HL-60 (cell line): ENCODE results near the gene B3GNT9.

Source experiments
- DNase-seq, 2 experiments: peaks; one replicate each; pipeline ENCODE4 v3.0.0-alpha.2; 2010 to 2020; ENCODE audit warnings: low read depth in 1 of 2, low spot score in 1 of 2
- H3K27ac ChIP-seq: fragments of 250-450 bp; sonication (Bioruptor Pico); replicated peaks from 2 replicates; pipeline ENCODE4 v1.5.1; 2020; ENCODE audit warnings: mild to moderate bottlenecking, moderate library complexity
- H3K27me3 ChIP-seq: fragments of 250-450 bp; sonication (Bioruptor Pico); 2 replicates; pipeline ENCODE4 v1.5.1; 2021; ENCODE audit warnings: mild to moderate bottlenecking, moderate library complexity; ENCODE audit not compliant: insufficient read depth, poor library complexity, severe bottlenecking
- H3K4me3 ChIP-seq: replicated peaks from 2 replicates; pipeline ENCODE4 v1.5.1; 2011; ENCODE audit warnings: mild to moderate bottlenecking, control low read depth, low read length; ENCODE audit not compliant: insufficient read depth
- GABPA ChIP-seq: IDR thresholded peaks from 2 replicates; pipeline ENCODE4 v1.6.1; 2012; ENCODE audit warnings: low read depth
- POLR2AphosphoS5 ChIP-seq: IDR thresholded peaks from 2 replicates; pipeline ENCODE4 v1.6.1; 2012; ENCODE audit warnings: low read depth
- REST ChIP-seq: IDR thresholded peaks from 2 replicates; pipeline ENCODE4 v1.6.1; 2012; ENCODE audit warnings: low read depth; ENCODE audit not compliant: insufficient replicate concordance
- SPI1 ChIP-seq: IDR thresholded peaks from 2 replicates; pipeline ENCODE4 v1.6.1; 2012; ENCODE audit warnings: low read depth, mild to moderate bottlenecking, borderline replicate concordance
- TF ChIP-seq, protein P1 (sequence below): IDR thresholded peaks from one replicate; pipeline ENCODE4 v1.5.1; 2011; ENCODE audit warnings: low read length, control low read depth, inconsistent platforms; ENCODE audit not compliant: insufficient read depth

The B3GNT9 gene

GRCh38 chr16:67163999-67164558, 13.3 kb upstream of the B3GNT9 start:
- Histone ChIP-seq H3K4me3 (no peak overlapping the region), H3K27ac (no peak overlapping the region), H3K27me3 (peaks cover 49% of the 10 kb centered on the region)
- DNase-seq = no peak
- TF ChIP-seq REST = no peak
- no peak for TF ChIP-seq GABPA
- no peak for TF ChIP-seq SPI1
- TF ChIP-seq, protein P1, sequence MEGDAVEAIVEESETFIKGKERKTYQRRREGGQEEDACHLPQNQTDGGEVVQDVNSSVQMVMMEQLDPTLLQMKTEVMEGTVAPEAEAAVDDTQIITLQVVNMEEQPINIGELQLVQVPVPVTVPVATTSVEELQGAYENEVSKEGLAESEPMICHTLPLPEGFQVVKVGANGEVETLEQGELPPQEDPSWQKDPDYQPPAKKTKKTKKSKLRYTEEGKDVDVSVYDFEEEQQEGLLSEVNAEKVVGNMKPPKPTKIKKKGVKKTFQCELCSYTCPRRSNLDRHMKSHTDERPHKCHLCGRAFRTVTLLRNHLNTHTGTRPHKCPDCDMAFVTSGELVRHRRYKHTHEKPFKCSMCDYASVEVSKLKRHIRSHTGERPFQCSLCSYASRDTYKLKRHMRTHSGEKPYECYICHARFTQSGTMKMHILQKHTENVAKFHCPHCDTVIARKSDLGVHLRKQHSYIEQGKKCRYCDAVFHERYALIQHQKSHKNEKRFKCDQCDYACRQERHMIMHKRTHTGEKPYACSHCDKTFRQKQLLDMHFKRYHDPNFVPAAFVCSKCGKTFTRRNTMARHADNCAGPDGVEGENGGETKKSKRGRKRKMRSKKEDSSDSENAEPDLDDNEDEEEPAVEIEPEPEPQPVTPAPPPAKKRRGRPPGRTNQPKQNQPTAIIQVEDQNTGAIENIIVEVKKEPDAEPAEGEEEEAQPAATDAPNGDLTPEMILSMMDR = no peak
- no peak for TF ChIP-seq POLR2AphosphoS5

DNA sequence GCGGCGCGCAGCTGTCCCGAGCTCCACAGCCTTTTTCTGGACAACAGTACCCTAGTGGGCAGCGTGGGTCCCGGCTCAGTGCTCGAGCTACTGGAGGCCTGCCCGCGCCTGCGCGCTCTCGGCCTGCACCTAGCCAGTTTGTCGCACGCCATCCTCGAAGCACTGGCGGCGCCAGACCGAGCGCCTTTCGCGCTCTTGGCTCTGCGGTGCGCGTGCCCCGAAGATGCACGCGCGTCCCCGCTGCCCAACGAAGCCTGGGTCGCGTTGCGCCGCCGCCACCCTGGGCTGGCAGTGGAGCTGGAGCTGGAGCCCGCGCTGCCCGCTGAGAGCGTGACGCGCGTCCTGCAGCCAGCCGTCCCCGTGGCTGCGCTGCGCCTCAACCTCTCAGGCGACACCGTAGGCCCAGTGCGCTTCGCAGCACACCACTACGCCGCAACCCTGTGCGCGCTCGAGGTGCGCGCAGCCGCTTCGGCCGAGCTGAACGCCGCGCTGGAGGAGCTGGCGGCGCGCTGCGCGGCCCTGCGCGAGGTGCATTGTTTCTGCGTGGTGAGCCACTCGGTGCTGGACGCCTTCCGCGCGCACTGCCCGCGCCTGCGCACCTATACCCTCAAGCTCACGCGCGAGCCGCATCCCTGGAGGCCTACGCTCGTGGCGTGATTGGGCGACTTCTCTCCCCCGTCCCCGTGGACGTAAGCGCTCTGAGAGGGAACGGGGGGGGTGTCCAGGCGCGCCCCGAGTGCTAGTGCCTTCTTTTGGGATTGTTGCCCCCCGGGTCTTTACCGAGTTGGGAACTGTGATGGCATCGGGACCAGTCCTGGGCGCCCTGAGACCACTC, 12.6 kb upstream of the B3GNT9 start:
- no peak for TF ChIP-seq GABPA
- no peak for TF ChIP-seq POLR2AphosphoS5
- no peak for TF ChIP-seq REST
- no peak for TF ChIP-seq SPI1
- TF ChIP-seq, protein P1 = no peak
- Histone ChIP-seq H3K27ac (no peak overlapping the region), H3K27me3 (peaks cover 44% of the 10 kb centered on the region), H3K4me3 (peak overlapping the region; percentile 32)
- DNase-seq = no peak

DNA sequence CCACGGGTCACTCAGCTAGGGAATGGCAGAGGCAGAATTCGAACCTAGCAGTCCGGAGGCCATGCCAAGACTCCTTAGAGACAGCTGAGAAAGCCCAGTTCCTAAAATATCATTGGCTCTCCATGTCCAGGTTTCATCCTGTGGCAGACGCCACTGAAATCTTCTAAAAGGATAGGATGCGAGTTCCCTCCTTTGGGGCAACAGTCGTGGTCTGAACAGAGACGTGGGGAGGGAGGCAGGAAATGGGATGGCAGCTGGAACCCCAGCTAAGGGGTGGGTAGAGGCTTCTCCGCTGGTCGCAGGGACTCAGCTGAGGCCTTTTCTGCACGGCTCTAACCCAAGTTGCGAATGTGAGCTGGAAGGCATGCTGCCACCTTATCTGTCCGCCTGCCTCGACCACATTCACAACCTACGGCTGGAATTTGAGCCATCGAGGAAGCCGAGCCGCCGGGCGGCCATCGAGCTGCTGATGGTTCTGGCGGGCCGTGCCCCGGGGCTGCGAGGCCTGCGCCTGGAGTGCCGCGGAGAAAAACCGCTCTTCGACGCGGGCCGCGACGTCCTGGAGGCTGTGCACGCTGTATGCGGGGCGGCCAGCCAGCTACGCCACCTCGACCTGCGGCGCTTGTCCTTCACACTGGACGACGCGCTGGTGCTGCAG, 11.8 kb upstream of the B3GNT9 start:
- TF ChIP-seq, protein P1 = no peak
- TF ChIP-seq REST (no peak), GABPA (no peak), POLR2AphosphoS5 (no peak), SPI1 (no peak)
- H3K4me3 ChIP-seq = no peak overlapping the region
- no peak overlapping the region for H3K27ac ChIP-seq
- DNase-seq = no peak
- H3K27me3 ChIP-seq = peaks cover 42% of the 10 kb centered on the region
